GM18498 (cell line): Measurements from ENCODE around the gene SLC35F6.
"Not testable (repeated sequence)": the region's sequence is repeated elsewhere in the genome, so short reads cannot be mapped to it uniquely, and the experiment has no call there.

Experiments
- ATAC-seq: cut with Tn5 transposase; IDR thresholded peaks from one replicate; pipeline ENCODE4 v1.9.1; 2021; ENCODE audit warnings: mild to moderate bottlenecking, moderate library complexity; ENCODE audit not compliant: unreplicated experiment

The SLC35F6 gene

DNA sequence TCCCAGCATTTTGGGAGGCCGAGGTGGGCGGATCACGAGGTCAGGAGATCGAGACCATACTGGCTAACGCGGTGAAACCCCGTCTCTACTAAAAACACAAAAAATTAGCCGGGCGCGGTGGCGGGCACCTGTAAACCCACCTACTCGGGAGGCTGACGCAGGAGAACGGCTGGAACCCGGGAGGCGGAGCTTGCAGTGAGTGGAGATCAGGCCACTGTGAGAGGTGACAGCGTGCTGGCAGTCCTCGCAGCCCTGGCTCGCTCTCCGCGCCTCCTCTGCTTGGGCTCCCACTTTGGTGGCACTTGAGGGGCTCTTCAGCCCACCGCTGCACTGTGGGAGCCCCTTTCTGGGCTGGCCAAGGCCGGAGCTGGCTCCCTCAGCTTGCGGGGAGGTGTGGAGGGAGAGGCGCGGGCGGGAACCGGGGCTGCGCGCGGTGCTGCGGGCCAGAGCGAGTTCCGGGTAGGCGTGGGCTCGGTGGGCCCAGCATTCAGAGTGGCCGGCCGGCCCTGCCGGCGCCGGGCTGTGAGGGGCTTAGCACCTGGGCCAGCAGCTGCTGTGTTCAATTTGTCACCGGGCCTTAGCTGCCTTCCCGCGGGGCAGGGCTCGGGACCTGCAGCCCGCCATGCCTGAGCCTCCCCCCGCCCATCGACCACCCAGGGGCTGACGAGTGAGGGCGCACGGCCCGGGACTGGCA is 50.1 kb downstream of the SLC35F6 start:
- not testable (repeated sequence) for ATAC-seq

DNA sequence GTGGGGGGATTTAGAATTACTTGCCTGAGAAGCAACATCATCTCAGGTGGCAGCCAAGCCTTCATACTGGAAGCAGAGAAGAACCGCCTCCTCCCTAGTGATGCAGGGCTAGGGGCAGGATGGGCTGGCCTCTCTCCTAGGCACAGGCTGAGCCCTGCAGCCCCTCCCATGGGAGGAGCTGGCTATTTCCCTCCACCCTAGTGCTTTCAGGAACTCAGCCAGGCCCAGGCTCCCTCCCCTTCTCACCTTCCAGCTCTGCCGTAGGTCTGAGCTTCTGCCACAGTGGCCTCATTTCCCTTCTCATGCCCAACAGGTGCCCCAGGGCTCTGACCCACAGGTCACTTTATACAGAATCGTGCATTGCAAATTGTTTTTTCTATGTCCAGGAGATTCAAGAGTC is 52.8 kb downstream of the SLC35F6 start:
- no peak for ATAC-seq

DNA sequence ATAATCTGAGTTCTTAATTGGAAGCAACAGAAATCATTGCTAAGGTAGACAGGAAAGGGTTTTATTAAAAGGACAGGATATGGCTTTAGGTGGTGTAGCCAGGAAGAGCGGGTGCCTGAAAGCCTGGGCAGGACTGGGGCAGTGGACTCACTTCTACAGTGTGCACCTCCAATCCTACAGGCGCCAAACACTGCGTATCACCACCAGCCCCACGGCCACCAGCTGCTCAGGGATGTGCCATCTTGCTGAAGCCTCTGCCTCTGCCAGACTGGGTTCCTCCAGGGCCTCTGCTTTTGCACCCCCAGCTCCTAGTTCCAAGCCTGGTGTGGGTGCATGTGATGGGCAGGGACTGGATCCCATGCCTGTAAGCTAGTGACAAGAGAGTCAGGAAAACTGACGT is 54.2 kb downstream of the SLC35F6 start:
- no peak for ATAC-seq

DNA sequence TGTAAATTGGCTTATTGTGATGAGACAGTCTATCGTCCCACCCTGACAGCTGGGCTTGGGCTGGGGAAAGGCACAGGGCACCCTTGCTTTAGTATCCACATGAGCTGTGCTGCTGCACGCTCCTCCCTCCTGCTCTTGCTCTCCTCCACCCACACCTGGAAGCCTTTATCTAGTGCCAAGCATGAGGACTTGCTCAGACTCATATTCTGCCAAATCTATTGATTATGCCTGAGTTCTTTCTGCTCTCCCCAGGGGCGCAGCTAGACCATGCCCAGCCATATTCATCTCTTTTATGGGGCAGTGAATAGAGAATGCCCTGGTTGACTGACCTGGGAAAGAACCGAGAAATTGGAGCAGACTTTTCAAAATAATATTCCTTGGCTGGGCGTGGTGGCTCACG is 54.9 kb downstream of the SLC35F6 start:
- ATAC-seq, result no peak

DNA sequence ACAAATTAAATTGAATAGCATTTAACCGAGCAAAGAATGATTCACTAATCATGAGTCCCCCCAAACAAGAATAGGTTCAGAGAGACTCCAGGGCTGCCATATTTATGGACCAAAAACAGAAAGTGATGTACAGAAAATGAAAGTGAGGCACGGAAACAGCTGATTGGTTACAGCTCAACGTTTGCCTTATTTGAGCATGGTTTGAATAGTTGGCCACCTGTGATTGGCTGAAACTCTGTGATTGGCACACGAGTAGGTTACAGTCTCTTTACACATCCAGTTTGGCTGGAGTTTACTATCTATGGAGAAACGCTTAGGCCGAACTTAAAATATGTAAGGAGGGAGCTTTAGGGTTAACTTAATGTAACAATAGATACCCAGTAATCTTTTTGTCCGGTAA is 56.8 kb downstream of the SLC35F6 start:
- ATAC-seq, result no peak

DNA sequence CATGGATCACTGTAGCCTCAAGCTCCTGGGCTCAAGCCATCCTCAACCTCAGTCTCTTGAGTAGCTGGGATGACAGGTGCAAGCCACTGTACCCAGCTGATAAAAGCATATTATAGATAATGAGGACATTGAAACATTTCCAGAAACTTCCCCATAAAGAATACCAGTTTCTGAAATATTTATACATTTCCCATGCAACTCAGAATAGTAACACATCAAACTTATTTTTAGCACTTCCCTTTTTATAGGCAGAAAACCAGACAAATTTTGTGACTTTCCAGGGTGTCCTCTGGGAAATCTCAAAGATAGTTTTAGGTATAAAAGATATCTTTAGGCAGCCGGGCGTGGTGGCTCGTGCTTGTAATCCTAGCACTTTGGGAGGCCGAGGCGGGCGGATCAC is 58.8 kb downstream of the SLC35F6 start:
- ATAC-seq, result no peak
